Bronchial epithelial cell (primary cell): ENCODE measurements around the gene DENND1B. TPM values are rescaled to one million over a fixed set of nuclear protein-coding genes. Genes with fewer than 3 reads are reported as not detected.

Experiments
- DNase-seq: peaks from one replicate; pipeline ENCODE4 v3.0.0-alpha.2; 2010; ENCODE audit warnings: low read depth
- FAIRE-seq: peaks from 2 replicates; lab custom pipeline; 2011; peaks lifted over from hg19 to GRCh38; lab: Jason Lieb, UNC
- H3K27me3 ChIP-seq: 2 replicates; pipeline ENCODE4 v1.5.1; 2011; ENCODE audit warnings: low read length; ENCODE audit not compliant: control insufficient read depth, insufficient read depth
- H3K36me3 ChIP-seq: 2 replicates; pipeline ENCODE4 v1.5.1; 2011; ENCODE audit warnings: low read length; ENCODE audit not compliant: control insufficient read depth, insufficient read depth
- H3K4me3 ChIP-seq: 2 replicates; pipeline ENCODE4 v1.5.1; 2011; ENCODE audit warnings: mild to moderate bottlenecking, low read depth, low read length, control low read depth
- CTCF ChIP-seq: IDR thresholded peaks from 2 replicates; pipeline ENCODE4 v1.5.1; 2011; ENCODE audit warnings: mild to moderate bottlenecking, moderate library complexity, low read length, control low read depth, inconsistent platforms; ENCODE audit not compliant: insufficient read depth, severe bottlenecking
- total RNA-seq: library from RNA; depleted of rRNA; stranded (reverse); fragments of >200 nt; gene quantifications from 2 replicates; pipeline ENCODE4 v1.2.1, GENCODE V29; 2014

DENND1B gene
- total RNA-seq, 1 donor from 2014 or later, result 15.5 TPM

GRCh38 chr1:197606168-197606845 lies 169.0 kb downstream of the DENND1B start:
- no peak for DNase-seq
- FAIRE-seq, result no peak
- Histone ChIP-seq H3K4me3 (no peak overlapping the region), H3K36me3 (no peaks in the 10 kb centered on the region), H3K27me3 (no peaks in the 10 kb centered on the region)
- TF ChIP-seq CTCF, result no peak

GRCh38 chr1:197604302-197604701 lies 171.0 kb downstream of the DENND1B start:
- Histone ChIP-seq H3K36me3 (no peaks in the 10 kb centered on the region), H3K4me3 (no peak overlapping the region), H3K27me3 (no peaks in the 10 kb centered on the region)
- DNase-seq (no peak), FAIRE-seq (no peak)
- no peak for TF ChIP-seq CTCF

- FAIRE-seq (no peak), DNase-seq (no peak)
- no peak overlapping the region for H3K4me3 ChIP-seq
- H3K36me3 ChIP-seq, result no peaks in the 10 kb centered on the region
- no peaks in the 10 kb centered on the region for H3K27me3 ChIP-seq
- no peak for TF ChIP-seq CTCF
These were observed 174.5 kb downstream of the DENND1B start for GRCh38 chr1:197600751-197601150.

GRCh38 chr1:197599789-197600188 lies 175.5 kb downstream of the DENND1B start:
- FAIRE-seq, result no peak
- DNase-seq, result no peak
- Histone ChIP-seq H3K27me3 (no peaks in the 10 kb centered on the region), H3K4me3 (no peak overlapping the region), H3K36me3 (no peaks in the 10 kb centered on the region)
- no peak for TF ChIP-seq CTCF

- Histone ChIP-seq H3K36me3 (no peaks in the 10 kb centered on the region), H3K4me3 (no peak overlapping the region), H3K27me3 (no peaks in the 10 kb centered on the region)
- TF ChIP-seq CTCF, result no peak
- no peak for DNase-seq
- no peak for FAIRE-seq
These were observed 176.3 kb downstream of the DENND1B start for GRCh38 chr1:197598935-197599334.
